GM04504 (cell line): ENCODE measurements around the gene CLIC5.

ENCODE experiments used
- DNase-seq: peaks from one replicate; pipeline ENCODE4 v3.0.0-alpha.2; 2012; ENCODE audit warnings: low read depth

CLIC5 gene

GRCh38 chr6:45892196-45892595 is 123.5 kb downstream of the CLIC5 start:
- no peak for DNase-seq

DNA sequence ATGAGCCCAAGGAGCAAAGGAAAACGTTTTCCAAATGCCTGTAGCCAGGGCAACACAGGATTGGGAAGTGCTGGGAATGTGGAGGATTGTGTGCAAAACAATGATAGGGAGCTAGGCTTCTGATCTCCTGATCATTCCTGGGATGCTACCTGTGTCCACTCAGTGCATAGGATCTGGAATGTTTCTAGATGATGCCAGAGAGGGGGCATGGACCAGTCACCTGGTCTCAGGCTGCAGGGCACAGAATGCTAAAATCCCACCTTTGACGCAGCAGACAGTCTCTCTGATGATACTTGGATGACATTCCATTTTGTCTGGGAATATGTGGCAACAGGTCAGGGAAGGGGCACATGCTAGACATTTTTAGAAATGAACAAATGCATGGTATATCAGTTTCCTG is 128.9 kb downstream of the CLIC5 start:
- no peak for DNase-seq

- no peak for DNase-seq
Measured at GRCh38 chr6:45884336-45884735, 131.3 kb downstream of the CLIC5 start.

- DNase-seq = no peak
Measured at GRCh38 chr6:45882671-45883070, 133.0 kb downstream of the CLIC5 start.

GRCh38 chr6:45881705-45882467 is 133.8 kb downstream of the CLIC5 start:
- DNase-seq = no peak

GRCh38 chr6:45880676-45881075 is 135.0 kb downstream of the CLIC5 start:
- no peak for DNase-seq

DNA sequence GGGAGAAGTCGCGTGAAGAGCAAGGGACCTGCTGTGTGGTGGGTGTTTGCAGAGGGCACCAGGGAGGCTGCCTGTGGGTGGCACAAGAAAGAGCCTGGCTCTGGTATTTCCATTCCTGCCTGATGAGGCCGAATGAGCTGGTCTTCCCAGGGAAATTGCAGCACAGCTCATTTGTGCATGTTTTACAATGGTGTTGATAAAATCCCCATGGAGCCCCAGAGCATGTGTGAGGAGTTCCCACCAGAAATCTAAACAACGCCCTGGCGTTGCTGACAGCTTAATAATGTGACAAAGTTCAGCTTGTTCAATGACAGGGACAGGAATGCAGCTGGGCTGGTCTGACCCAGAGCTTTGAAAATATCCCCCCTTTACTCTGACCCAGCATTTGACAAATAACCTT is 135.5 kb downstream of the CLIC5 start:
- peak; percentile 8 for DNase-seq

GRCh38 chr6:45877970-45878590 is 137.6 kb downstream of the CLIC5 start:
- no peak for DNase-seq

DNA sequence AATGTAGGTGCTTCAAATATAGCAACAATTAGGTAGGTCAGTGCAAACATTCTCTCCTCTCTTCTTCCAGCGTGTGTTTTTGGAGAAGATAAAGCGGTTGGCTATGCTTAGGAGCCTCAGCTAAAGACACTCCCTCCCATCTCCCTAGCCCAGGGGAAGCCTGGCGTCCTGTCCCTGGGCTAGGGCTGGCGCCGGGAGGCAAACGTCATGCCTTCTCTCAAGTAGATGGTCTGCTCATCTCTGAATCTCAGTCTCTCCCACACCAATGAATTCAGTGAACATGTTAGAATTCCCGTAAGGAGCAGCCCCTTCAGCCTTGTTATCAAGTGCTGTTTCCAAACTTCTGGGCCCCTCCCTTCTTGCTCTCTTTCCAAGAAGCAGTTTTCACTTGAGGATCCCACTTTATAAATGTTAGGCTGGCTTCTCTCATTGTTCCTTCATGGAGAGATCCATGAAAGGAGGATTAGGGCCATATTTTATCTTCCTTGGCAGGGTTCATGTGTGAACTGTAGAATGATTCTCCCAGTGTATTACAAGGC is 142.8 kb downstream of the CLIC5 start:
- DNase-seq = no peak

DNA sequence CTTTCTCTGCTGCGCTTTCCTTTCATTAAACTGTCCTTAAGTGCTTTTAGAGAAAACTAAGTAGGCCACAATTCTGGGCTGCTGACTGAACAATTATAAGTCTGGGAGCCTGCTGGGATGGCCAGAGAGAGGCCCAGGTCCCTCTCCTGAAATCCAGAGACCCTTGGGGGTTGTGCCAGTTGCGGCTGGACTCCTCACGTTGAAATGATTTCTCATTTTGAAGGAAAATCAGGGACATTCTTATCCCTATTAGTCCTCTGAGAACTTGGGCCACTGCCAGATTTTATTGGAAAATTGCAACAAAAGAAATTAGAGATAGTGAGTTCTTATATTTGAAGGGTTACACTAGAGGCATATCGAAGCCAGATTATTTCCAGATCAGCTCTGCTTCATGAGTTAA is 145.1 kb downstream of the CLIC5 start:
- no peak for DNase-seq

- no peak for DNase-seq
Measured at GRCh38 chr6:45864651-45865050, 151.0 kb downstream of the CLIC5 start.

GRCh38 chr6:45858691-45859090 is 157.0 kb downstream of the CLIC5 start:
- no peak for DNase-seq

DNA sequence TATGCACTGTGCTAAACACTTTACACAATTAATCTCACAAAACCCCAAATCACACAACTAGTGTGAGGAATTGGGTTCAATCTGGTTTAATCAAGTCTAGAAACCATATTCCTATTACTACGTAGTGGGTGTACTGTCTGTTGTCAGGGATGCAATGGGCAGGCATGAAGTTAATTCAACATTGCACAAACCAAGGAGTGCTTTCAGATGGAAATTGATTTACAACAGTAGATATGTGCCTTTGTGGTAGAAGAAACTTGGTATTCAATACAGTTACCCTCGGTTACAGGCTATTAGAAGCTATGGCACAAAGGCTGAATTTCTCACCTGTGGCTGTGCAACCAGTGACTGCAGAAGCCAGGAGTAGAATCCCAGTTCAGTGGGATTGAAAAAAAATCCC is 157.8 kb downstream of the CLIC5 start:
- no peak for DNase-seq

DNA sequence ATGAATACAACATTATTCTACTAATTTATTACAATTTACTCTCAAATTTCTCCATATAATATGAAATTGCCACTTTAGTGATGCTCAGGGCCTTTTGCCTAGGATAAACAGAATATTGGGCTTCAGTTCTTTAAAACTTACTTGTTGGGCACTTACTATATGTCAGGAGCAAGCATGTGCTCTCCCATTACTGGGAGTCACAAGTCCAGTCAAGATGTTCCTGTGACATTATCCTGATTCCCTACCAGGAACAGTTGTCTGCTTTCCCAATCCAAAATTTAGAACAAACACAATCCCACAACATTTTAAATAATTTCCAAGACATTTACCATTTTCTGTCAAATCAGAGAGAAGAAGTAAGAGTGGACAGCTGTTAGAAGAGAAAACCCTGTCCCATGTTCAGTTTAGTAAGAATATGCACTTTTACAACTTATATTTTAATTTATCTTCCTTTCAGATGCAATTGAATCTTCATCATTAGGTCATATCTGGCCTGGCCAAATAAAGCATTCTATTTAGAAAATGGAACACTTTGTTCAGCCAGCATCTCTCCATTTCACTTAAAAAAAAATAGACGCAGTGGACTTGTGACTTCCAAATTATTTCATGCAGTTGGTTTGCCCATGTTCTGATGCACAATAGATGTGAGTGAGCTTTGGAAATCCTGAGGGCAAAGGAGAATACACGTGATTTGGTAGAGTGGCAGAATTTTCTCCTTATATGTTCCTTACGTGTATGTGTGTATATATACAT is 159.8 kb downstream of the CLIC5 start:
- DNase-seq = no peak

- no peak for DNase-seq
Measured at GRCh38 chr6:45854149-45854742, 161.4 kb downstream of the CLIC5 start.

DNA sequence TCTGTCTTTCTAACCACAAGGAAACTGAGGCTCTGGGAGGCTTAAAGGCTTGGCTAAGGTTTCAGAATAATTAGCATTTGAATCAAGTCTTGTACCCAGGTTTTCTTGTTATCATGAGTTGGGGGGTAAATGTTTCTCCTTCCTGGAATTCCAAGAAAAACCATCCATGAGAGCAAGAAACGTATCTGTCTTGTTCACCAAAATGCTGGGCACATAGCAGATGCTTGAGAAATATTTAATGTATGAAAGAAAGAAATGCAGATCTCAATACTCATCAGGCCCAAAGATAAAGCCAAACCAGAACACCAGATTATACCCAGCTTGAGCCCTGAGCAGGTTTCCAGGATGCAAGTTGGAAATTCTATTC is 164.6 kb downstream of the CLIC5 start:
- no peak for DNase-seq

DNA sequence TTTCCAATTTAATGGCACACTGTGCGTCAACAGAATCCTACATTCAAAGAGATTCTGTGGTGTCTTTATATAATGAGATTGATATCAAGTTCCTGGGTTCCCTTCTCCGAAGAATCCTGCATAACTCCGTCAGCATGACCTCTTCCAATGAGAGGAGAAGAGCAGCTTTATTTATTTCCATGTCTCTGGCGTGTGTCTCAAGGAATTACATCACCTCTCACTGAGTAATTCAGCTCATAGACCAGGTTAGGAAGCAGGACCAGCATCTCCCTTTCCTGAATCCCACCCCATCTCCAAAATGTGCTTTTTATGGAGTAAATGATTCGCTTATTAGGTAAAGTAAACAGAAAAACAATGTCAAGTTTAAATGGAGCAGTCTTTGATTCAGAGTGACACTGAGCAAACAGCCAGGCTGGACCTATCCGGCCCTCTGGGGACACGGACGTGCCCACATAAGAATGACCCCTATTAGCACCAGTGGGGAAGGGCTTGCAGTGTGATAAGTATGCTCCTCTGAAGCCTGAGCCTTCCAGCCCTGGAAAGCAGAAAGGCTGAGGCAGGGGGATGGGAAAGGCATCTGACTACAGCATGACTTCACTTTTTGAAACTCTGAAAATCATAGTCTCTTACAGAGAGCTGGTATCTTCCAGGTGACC is 165.2 kb downstream of the CLIC5 start:
- DNase-seq = no peak

DNA sequence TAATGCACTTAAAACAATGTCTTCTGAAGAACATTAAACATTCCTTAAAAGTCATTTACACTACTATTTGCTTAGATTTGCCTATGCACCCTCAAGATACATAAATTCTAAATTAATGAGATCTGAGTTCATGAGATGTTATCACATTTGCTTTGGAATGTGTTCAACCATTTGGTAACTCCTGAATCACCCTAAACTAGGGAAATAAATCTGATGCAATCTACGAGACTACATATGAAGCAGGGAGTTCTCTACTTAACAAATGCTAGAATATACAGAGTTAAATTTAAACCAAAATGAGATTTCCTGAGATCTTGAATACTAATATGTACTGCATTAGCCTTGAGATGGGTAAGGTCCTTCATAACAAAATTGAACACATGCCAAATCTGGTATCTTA is 170.1 kb downstream of the CLIC5 start:
- DNase-seq = peak; percentile 38

- DNase-seq = no peak
Measured at GRCh38 chr6:45844986-45845385, 170.7 kb downstream of the CLIC5 start.

GRCh38 chr6:45843848-45844521 is 171.7 kb downstream of the CLIC5 start:
- peak; percentile 40 for DNase-seq

DNA sequence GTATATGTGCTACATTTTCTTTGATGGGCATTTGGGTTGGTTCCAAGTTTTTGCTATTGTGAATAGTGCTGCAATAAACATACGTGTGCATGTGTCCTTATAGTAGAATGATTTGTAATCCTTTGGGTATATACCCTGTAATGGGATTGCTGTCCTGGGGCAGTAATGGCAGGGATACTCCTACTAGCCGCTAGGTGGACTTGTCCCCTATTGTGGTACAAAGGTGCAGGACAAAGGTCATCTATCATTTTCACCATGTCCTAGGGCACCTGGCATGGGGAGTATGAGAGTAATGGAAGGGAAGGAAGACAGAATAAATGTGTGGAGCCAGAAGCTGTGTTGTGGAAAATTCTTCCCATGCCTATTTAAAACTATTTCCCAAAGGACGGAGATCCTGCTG is 174.6 kb downstream of the CLIC5 start:
- DNase-seq = no peak
